SK-N-SH treated with all-trans-retinoic acid at 6 μM for 48 hours (cell line): ENCODE measurements around the gene SH3PXD2A.

Source experiments
- ATAC-seq: fragments of 200-7000 bp; cut with Tn5 transposase; 3 replicates; pipeline ENCODE4 v1.9.1; 2020; ENCODE audit warnings: mild to moderate bottlenecking, moderate library complexity
- ARNTL ChIP-seq: fragments of 450-650 bp; formaldehyde crosslinking; IDR thresholded peaks from 2 replicates; pipeline ENCODE4 v1.5.0; 2020; ENCODE audit warnings: low read depth, mild to moderate bottlenecking, moderate library complexity, borderline replicate concordance
- BACH2 ChIP-seq: fragments of 250-450 bp; sonication (Bioruptor Pico); IDR thresholded peaks from 2 replicates; pipeline ENCODE4 v1.9.0; 2021; ENCODE audit warnings: mild to moderate bottlenecking, borderline replicate concordance
- CSDC2 ChIP-seq: fragments of 250-450 bp; sonication (Bioruptor Pico); IDR thresholded peaks from 2 replicates; pipeline ENCODE4 v1.5.0; 2020; ENCODE audit warnings: mild to moderate bottlenecking, moderate library complexity
- ESRRG ChIP-seq: fragments of 250-450 bp; sonication (Bioruptor Pico); IDR thresholded peaks from 2 replicates; pipeline ENCODE4 v1.6.1; 2021; ENCODE audit warnings: mild to moderate bottlenecking
- GLIS3 ChIP-seq: fragments of 250-450 bp; sonication (Bioruptor Pico); IDR thresholded peaks from 2 replicates; pipeline ENCODE4 v1.5.0; 2020; ENCODE audit warnings: mild to moderate bottlenecking, moderate library complexity
- ISL1 ChIP-seq: fragments of 250-450 bp; sonication (Bioruptor Pico); IDR thresholded peaks from 2 replicates; pipeline ENCODE4 v2.1.2; 2022; ENCODE audit warnings: mild to moderate bottlenecking, moderate library complexity
- OSR1 ChIP-seq: fragments of 250-450 bp; sonication (Bioruptor Pico); IDR thresholded peaks from 2 replicates; pipeline ENCODE4 v1.8.0; 2022; ENCODE audit warnings: moderate library complexity, mild to moderate bottlenecking, inconsistent platforms
- PPARA ChIP-seq: fragments of 250-450 bp; sonication (Bioruptor Pico); IDR thresholded peaks from 2 replicates; pipeline ENCODE4 v1.5.0; 2020; ENCODE audit warnings: mild to moderate bottlenecking, borderline replicate concordance
- RARB ChIP-seq: fragments of 250-450 bp; sonication (Bioruptor Pico); IDR thresholded peaks from 2 replicates; pipeline ENCODE4 v1.8.0; 2021; ENCODE audit warnings: mild to moderate bottlenecking, moderate library complexity
- SNAI2 ChIP-seq: fragments of 250-450 bp; sonication (Bioruptor Pico); IDR thresholded peaks from 2 replicates; pipeline ENCODE4 v1.5.0; 2020; ENCODE audit warnings: mild to moderate bottlenecking, moderate library complexity
- TCF4 ChIP-seq: fragments of 250-450 bp; sonication (Bioruptor Pico); IDR thresholded peaks from 2 replicates; pipeline ENCODE4 v1.8.0; 2021; ENCODE audit warnings: mild to moderate bottlenecking, moderate library complexity, borderline replicate concordance
- ZC3H10 ChIP-seq: fragments of 250-450 bp; sonication (Bioruptor Pico); IDR thresholded peaks from 2 replicates; pipeline ENCODE4 v1.5.1; 2021; ENCODE audit warnings: mild to moderate bottlenecking, moderate library complexity
- ZFP3 ChIP-seq: fragments of 250-450 bp; sonication (Bioruptor Pico); IDR thresholded peaks from 2 replicates; pipeline ENCODE4 v1.5.0; 2020; ENCODE audit warnings: mild to moderate bottlenecking, moderate library complexity
- ZFP30 ChIP-seq: fragments of 450-650 bp; formaldehyde crosslinking; IDR thresholded peaks from 2 replicates; pipeline ENCODE4 v1.5.0; 2022; ENCODE audit warnings: mild to moderate bottlenecking, moderate library complexity
- ZNF565 ChIP-seq: fragments of 450-650 bp; formaldehyde crosslinking; conservative IDR thresholded peaks from 2 replicates; pipeline ENCODE4 v1.5.0; 2020; ENCODE audit warnings: low read depth, mild to moderate bottlenecking, moderate library complexity
- ZNF70 ChIP-seq: fragments of 450-650 bp; formaldehyde crosslinking; IDR thresholded peaks from 2 replicates; pipeline ENCODE4 v1.5.0; 2020; ENCODE audit warnings: mild to moderate bottlenecking, moderate library complexity
- ZNF8 ChIP-seq: fragments of 450-650 bp; formaldehyde crosslinking; IDR thresholded peaks from 2 replicates; pipeline ENCODE4 v1.5.0; 2020; ENCODE audit warnings: mild to moderate bottlenecking, moderate library complexity
- TF ChIP-seq, protein P1 (sequence below): fragments of 250-450 bp; sonication (Bioruptor Pico); IDR thresholded peaks from 2 replicates; pipeline ENCODE4 v1.8.0; 2021; ENCODE audit warnings: low read depth, mild to moderate bottlenecking, moderate library complexity, borderline replicate concordance
- TF ChIP-seq, protein P2 (sequence below): fragments of 250-450 bp; sonication (Bioruptor Pico); IDR thresholded peaks from 2 replicates; pipeline ENCODE4 v1.8.0; 2020; ENCODE audit warnings: mild to moderate bottlenecking, moderate library complexity, borderline replicate concordance
- TF ChIP-seq, protein P3 (sequence below): fragments of 250-450 bp; sonication (Bioruptor Pico); IDR thresholded peaks from 2 replicates; pipeline ENCODE4 v1.5.1; 2020; ENCODE audit warnings: low read depth, mild to moderate bottlenecking, moderate library complexity
- TF ChIP-seq, protein P4 (sequence below): fragments of 250-450 bp; sonication (Bioruptor Pico); IDR thresholded peaks from 2 replicates; pipeline ENCODE4 v1.5.1; 2021; ENCODE audit warnings: mild to moderate bottlenecking, moderate library complexity

SH3PXD2A gene

GRCh38 chr10:103807996-103808395 lies 47.4 kb downstream of the SH3PXD2A start:
- no peak for ATAC-seq
- TF ChIP-seq ZFP3 (CRISPR knock-in tag): no peak
- TF ChIP-seq ZNF565 (CRISPR knock-in tag): no peak
- no peak for TF ChIP-seq GLIS3 (CRISPR knock-in tag)
- TF ChIP-seq CSDC2: no peak
- no peak for TF ChIP-seq ZNF8

GRCh38 chr10:103806395-103807187 lies 48.8 kb downstream of the SH3PXD2A start:
- no peak for TF ChIP-seq RARB (CRISPR knock-in tag)
- TF ChIP-seq, protein P1, sequence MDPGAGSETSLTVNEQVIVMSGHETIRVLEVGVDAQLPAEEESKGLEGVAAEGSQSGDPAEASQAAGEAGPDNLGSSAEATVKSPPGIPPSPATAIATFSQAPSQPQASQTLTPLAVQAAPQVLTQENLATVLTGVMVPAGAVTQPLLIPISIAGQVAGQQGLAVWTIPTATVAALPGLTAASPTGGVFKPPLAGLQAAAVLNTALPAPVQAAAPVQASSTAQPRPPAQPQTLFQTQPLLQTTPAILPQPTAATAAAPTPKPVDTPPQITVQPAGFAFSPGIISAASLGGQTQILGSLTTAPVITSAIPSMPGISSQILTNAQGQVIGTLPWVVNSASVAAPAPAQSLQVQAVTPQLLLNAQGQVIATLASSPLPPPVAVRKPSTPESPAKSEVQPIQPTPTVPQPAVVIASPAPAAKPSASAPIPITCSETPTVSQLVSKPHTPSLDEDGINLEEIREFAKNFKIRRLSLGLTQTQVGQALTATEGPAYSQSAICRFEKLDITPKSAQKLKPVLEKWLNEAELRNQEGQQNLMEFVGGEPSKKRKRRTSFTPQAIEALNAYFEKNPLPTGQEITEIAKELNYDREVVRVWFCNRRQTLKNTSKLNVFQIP (CRISPR knock-in tag): no peak
- no peak for TF ChIP-seq ISL1 (CRISPR knock-in tag)
- TF ChIP-seq, protein P2, sequence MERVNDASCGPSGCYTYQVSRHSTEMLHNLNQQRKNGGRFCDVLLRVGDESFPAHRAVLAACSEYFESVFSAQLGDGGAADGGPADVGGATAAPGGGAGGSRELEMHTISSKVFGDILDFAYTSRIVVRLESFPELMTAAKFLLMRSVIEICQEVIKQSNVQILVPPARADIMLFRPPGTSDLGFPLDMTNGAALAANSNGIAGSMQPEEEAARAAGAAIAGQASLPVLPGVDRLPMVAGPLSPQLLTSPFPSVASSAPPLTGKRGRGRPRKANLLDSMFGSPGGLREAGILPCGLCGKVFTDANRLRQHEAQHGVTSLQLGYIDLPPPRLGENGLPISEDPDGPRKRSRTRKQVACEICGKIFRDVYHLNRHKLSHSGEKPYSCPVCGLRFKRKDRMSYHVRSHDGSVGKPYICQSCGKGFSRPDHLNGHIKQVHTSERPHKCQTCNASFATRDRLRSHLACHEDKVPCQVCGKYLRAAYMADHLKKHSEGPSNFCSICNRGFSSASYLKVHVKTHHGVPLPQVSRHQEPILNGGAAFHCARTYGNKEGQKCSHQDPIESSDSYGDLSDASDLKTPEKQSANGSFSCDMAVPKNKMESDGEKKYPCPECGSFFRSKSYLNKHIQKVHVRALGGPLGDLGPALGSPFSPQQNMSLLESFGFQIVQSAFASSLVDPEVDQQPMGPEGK (CRISPR knock-in tag): no peak
- no peak for TF ChIP-seq ZFP30 (CRISPR knock-in tag)
- no peak for TF ChIP-seq ARNTL (CRISPR knock-in tag)
- no peak for TF ChIP-seq SNAI2 (CRISPR knock-in tag)
- no peak for TF ChIP-seq ZC3H10
- TF ChIP-seq, protein P3, sequence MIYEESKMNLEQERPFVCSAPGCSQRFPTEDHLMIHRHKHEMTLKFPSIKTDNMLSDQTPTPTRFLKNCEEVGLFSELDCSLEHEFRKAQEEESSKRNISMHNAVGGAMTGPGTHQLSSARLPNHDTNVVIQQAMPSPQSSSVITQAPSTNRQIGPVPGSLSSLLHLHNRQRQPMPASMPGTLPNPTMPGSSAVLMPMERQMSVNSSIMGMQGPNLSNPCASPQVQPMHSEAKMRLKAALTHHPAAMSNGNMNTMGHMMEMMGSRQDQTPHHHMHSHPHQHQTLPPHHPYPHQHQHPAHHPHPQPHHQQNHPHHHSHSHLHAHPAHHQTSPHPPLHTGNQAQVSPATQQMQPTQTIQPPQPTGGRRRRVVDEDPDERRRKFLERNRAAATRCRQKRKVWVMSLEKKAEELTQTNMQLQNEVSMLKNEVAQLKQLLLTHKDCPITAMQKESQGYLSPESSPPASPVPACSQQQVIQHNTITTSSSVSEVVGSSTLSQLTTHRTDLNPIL: no peak
- TF ChIP-seq OSR1 (CRISPR knock-in tag): no peak
- TF ChIP-seq ZNF70: no peak
- peak; percentile 34; the same call in 1 of the 3 replicates for ATAC-seq

DNA sequence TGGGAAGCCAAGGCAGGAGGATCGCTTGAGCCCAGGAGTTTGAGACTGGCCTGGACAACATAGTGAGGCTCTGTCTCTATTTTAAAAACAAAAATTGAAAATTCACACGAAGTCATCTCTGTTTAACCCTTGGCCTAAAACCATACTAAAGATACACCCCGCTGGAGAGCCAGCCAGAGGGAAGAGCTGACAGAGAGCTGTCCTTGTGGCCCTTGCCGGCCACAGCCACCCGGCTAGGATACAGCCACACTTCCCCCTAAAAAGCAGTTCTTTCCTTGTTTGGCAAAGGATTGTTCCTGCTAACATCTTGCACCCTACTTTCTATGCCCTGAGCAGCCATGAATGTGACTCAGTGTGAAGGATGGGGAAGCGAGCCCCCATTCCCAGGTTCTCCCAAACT lies 49.6 kb downstream of the SH3PXD2A start:
- TF ChIP-seq, protein P4, sequence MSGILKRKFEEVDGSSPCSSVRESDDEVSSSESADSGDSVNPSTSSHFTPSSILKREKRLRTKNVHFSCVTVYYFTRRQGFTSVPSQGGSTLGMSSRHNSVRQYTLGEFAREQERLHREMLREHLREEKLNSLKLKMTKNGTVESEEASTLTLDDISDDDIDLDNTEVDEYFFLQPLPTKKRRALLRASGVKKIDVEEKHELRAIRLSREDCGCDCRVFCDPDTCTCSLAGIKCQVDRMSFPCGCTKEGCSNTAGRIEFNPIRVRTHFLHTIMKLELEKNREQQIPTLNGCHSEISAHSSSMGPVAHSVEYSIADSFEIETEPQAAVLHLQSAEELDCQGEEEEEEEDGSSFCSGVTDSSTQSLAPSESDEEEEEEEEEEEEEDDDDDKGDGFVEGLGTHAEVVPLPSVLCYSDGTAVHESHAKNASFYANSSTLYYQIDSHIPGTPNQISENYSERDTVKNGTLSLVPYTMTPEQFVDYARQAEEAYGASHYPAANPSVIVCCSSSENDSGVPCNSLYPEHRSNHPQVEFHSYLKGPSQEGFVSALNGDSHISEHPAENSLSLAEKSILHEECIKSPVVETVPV (CRISPR knock-in tag): no peak
- TF ChIP-seq ESRRG (CRISPR knock-in tag) (no peak), CSDC2 (no peak), ZNF565 (CRISPR knock-in tag) (no peak), ZFP30 (CRISPR knock-in tag) (no peak), ZNF70 (no peak), PPARA (CRISPR knock-in tag) (no peak), RARB (CRISPR knock-in tag) (no peak), OSR1 (CRISPR knock-in tag) (no peak), ZNF8 (no peak), SNAI2 (CRISPR knock-in tag) (no peak), ZC3H10 (no peak), BACH2 (no peak), TCF4 (CRISPR knock-in tag) (no peak), ZFP3 (CRISPR knock-in tag) (no peak), GLIS3 (CRISPR knock-in tag) (no peak)
- TF ChIP-seq, protein P1 (CRISPR knock-in tag): no peak
- TF ChIP-seq, protein P3: no peak
- TF ChIP-seq, all 23 proteins: peak for 0
- ATAC-seq: no peak
